Erythroblast (primary cell): ENCODE measurements around the gene FN1.

Experiments used
- DNase-seq, 2 experiments: peaks; one replicate each; lab custom pipeline; 2025; lab: John Stamatoyannopoulos, UW
- GATA1 ChIP-seq: IDR thresholded peaks from 2 replicates; pipeline ENCODE4 v1.6.1; 2011; ENCODE audit warnings: low read depth, mild to moderate bottlenecking, control low read depth, low read length, moderate library complexity
- POLR2A ChIP-seq: IDR thresholded peaks from 2 replicates; pipeline ENCODE4 v1.6.1; 2011; ENCODE audit warnings: mild to moderate bottlenecking, low read length

Gene FN1

DNA sequence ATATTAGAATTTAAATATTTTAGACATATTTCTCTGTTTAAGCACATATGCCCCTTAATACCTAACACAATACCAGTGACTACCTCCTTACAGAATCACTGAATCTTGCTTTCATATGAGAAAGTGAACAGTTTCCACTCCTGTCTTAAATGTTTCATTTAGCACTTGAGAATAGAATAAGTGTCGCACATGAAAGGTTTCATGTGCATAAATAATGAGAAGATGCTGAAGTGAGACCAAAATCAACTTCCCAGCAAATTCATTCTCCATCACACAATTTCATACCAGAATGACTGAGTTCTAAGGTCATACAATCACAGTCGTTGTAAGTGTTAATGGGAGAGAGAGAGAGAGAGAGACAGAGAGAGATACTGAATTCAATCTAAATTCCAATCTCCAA, 72.8 kb downstream of the FN1 start:
- no peak for DNase-seq
- TF ChIP-seq GATA1 (no peak), POLR2A (no peak)

DNA sequence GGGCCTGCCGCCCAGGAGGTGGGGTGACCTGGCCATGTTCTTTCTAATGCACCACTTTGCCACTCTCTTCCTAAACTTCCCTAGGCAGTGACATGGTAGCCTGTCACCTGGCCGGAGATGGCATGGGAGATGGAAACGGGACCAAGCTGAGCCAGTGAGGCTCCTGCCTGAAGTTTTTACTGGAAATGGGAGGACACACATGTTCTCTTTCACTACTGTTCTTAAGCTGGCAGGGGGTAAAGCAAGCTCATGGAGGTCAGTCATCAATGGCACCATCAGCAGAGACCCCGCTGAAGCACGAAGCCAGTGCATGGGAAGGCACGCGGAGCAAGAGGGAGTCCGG, 73.3 kb downstream of the FN1 start:
- TF ChIP-seq GATA1 (no peak), POLR2A (no peak)
- no peak for DNase-seq

DNA sequence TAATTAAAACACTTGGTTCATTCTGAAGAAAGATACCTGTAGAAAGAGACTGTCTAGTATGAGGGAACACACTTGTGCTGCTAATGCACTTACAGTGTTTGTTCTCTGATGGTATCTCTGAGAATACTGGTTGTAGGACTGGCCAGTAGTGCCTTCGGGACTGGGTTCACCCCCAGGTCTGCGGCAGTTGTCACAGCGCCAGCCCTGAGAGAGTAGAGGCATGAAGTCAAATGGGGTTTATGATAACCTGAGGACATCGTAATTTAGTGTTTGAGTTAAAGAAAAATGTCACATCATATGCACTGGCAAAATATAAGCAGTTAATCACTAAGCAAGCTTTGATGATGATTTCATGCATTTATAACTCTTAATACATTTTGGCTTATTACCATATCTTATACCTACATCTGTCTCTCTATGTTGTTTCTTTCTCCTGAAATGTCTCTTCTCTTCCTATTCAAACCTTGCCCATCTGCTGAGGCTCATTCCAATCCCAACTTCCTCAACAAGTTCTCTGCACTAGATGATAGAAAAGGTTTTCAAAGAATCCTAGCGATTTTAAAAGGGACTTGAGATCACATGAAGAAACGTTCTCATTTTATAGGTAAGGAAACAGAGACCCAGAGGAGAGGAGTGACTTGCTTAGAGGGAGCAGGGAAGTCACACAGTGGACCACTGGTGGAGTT, 73.8 kb downstream of the FN1 start:
- DNase-seq = no peak
- TF ChIP-seq POLR2A = no peak
- no peak for TF ChIP-seq GATA1

DNA sequence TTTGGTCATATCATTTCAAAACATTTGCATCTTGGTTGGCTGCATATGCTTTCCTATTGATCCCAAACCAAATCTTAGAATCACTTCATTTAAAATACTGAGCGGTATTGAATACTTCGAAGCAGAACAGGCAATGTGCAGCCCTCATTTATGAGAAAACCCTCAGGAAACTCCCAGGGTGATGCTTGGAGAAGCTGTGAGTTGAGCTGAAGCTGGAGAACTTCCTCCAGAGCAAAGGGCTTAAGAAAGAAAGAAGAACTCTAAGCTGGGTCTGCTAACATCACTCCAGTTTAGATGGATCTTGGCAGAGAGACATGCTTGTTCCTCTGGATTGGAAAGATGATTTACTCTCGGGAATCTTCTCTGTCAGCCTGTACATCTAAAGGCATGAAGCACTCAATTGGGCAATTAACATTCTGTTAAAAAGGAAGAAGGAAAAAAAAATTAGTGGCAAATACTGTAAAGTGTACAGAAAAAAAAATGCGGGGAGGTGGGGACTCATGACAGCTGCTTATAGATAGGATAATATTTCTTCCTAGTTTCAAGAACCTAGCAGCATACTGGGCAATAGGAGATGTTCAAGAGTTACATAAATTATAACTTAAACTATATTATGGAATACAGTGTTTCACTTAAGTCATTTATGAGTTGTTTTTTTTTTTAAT, 74.5 kb downstream of the FN1 start:
- DNase-seq = no peak
- no peak for TF ChIP-seq GATA1
- TF ChIP-seq POLR2A = no peak

DNA sequence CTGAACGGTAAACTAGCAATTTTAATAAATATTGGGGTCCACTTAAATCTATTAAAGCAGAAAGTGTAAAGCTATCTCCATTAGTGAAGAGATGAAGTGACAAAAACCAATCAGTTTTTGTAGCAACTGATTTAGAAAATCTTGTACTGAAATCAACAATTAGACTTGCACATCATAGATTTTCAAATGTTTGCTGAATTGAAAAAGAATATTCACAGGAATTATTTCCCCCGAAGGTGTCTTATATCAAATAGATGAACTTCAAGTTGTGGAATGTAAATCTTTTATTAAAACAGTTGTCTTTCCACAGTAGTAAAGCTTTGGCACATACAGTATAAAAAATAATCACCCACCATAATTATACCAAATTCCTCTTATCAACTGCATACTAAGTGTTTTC, 75.3 kb downstream of the FN1 start:
- TF ChIP-seq POLR2A = no peak
- TF ChIP-seq GATA1 = no peak
- no peak for DNase-seq

DNA sequence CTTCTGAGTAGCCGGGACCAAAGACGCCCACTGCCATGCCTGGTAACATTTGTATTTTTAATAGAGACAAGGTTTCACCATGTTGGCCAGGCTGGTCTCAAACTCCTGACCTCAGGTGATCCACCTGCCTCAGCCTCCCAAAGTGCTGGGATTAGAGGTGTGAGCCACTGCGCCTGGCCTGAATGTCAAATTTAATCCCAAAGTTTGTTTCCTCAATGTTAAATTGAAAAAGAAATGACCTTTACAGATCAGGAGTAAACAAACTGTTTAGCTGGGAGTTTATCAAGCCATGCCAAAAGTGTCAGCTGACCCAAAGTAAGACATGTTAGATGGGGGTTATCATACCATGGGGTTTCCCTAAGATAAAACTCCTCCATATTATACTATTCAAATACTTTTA, 75.8 kb downstream of the FN1 start:
- DNase-seq = peak; percentile 9 to 33

DNA sequence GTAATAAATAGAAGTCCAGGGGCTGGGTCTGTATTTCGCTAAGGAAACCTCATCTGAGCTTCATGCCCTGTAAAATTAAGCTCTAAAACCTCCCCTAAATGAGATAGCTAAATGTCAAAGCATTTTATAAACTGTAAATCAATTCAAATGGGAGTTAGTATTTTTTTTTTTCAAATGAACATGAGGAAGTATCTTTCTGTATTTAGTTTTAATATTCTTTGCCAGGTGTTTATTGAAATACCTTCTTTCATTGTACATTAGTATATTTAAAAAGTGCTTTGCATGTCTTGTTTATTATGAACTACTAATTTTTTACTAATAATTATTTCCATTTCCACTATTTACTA, 76.3 kb downstream of the FN1 start:
- TF ChIP-seq POLR2A = no peak
- TF ChIP-seq GATA1 = no peak
- DNase-seq = no peak

DNA sequence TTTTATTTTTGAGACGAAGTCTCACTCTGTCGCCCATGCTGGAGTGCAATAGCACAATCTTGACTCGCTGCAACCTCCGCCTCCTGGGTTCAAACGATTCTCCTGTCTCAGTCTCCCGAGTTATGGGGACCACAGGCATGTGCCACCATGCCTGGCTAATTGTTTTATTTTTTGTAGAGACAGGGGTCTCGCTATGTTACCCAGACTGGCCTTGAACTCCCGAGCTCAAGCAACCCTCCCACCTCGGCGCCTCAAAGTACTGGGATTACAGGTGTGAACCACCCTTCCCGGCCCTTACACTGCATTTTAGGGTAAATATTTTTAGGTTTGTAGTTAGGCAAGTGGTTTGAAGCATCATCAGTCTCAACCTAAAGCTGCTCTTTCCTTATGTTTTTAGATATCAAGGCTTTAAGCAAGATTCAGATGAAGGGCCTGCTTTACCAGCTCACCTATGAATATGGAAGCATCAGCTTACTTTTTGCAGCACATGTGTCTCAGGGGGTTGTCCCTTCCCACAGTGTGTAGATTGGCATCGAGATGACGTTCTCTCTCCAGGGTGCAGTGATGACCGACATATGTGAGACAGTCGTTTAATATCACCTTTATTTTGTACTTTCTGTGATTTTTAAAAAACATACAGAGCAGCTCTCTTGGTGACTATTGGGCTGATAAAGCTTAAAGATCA, 76.8 kb downstream of the FN1 start:
- no peak for TF ChIP-seq POLR2A
- DNase-seq = no peak

DNA sequence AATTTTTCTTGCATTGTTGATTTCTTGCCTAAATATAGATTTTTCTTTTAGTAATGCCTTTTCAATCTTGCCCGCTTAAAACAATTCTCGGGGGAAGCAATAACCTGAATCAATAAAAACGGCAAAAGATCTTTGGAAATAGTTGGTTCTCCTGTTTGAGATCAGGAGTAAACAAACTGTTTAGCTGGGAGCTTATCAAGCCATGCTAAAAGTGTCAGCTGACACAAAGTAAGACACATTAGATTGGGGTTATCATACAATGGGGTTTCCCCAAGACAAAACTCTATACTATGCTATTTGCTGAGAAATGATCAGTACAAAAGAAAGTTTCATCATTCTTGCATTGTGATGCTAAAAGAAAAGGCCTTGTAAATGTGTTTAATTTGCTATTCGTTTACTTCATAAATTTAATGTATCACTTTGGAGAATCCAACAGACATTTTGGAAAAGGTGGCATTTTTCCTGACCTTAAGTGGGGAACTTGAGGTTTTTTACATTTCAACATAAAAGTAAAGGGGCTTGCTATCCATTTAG, 77.5 kb downstream of the FN1 start:
- peak; percentile 3 for DNase-seq
- TF ChIP-seq GATA1 (no peak), POLR2A (no peak)

DNA sequence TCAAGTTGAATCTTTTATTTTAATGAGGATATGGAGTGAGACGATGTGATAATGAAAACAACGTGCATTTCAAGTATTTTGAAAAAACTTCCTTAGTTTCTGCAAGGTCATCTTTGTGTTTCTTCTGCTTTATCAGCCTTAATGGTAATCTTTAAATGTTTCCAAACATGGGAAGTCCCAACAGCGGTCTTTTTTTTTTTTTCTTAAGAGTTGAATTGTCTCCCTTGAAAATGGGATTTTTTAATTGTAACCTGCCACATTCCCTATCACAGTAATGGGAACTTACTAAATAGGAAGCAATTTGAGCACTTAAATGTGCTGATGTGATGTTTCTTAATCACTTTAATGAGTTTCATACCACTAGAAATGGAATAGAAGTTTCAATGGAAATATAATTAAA, 78.2 kb downstream of the FN1 start:
- DNase-seq = no peak
- TF ChIP-seq GATA1 = no peak
- no peak for TF ChIP-seq POLR2A

DNA sequence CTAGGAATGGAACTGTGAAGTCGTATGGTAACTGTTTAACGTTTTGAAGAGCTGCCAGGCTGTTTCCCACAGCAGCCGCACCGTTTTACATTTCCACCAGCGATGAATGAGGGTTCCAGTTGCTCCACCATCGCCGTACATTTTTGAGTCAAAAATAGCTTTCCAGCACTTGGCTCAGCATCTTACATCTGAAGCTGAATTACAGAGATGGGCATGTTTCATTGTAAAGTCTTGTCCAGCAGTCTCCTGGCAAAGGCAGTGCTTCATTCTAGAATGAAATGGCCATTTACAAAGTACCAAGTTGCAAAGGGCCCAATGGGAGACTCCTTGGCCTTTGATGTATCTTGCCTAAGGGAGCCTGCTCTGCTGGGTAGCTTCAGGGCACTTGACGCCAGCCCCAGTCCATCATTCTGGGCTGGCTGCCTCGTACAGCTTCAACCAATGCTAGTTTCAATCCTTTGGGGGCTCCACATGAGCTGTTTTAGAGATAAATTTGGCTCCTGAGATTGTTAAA, 78.9 kb downstream of the FN1 start:
- no peak for DNase-seq
- TF ChIP-seq POLR2A (no peak), GATA1 (no peak)

DNA sequence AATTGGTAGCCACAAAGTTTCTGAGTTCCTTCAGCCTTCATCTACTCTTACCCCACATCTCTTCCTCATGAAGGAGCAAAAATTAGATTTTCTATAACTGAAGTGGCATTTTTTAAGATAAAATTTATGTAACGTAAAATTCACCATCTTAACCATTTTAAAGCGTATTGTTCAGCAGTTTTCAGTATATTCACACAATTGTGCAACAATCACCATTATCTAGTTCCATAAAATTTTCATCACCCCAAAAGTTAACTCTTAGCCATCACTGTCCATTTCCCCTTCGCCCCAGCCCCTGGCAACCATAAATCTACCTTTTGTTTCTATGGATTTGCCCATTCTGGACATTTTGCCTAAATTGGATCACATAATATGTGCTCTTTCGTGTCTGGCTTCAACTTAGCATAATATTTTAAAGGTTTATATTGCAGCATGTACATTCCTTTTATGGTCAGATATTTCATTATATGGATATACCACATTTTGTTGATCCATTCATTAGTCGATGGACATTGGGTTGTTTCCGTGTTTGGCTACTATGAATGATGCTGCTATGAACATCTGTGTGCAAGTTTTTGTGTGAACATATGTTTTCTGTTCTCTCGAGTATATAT, 79.4 kb downstream of the FN1 start:
- no peak for DNase-seq
- no peak for TF ChIP-seq POLR2A
- TF ChIP-seq GATA1 = no peak

DNA sequence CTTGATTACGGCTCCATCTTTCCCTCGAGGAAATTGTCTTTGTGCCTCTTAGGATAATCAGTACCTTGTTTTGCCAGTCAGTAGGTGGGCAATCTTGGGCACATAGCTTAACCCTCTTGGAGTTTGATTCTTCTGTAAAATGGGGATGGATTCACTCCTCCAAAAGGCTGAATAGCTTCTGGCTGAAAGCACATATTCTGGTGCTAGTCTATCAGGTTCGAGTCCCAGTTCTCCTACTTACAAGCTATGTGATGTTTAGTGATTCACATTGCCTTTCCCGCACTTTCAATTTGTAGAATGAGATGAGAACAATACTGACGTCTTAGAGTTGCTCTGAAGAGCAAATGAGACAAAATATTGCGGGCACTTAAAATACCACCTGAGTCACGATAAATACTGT, 80.1 kb downstream of the FN1 start:
- DNase-seq = no peak
- TF ChIP-seq POLR2A (no peak), GATA1 (no peak)
